Measurements from ENCODE around the gene TBC1D1. TPM values are rescaled to one million over a fixed set of nuclear protein-coding genes. Genes with fewer than 3 reads are reported as not detected.

The TBC1D1 gene
- total RNA-seq, 1 donor from 2014 or later = 96.0 TPM

DNA sequence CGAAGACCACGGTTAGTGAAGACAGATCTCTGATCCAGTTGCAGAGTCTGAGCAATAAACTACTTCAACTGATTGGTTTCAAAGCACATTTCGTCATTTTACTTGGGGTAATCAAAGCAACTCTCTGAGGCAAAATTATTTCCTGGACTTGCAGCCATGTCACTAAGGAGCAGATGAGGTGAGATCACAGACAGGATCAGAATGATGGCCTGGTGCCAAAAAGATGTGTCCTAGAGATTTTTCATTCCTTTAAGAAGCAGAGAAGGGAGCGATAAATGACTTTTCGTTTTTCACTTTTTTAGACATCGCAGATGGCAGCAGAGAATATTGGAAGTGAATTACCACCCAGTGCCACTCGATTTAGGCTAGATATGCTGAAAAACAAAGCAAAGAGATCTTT lies 153.2 kb downstream of the TBC1D1 start:
- Histone ChIP-seq H3K27ac (no peak overlapping the region), H3K36me3 (peaks cover 0 to 9% of the 10 kb centered on the region in 2 donors)
- intact Hi-C loops (cut with DNase I) = no loop called here

DNA sequence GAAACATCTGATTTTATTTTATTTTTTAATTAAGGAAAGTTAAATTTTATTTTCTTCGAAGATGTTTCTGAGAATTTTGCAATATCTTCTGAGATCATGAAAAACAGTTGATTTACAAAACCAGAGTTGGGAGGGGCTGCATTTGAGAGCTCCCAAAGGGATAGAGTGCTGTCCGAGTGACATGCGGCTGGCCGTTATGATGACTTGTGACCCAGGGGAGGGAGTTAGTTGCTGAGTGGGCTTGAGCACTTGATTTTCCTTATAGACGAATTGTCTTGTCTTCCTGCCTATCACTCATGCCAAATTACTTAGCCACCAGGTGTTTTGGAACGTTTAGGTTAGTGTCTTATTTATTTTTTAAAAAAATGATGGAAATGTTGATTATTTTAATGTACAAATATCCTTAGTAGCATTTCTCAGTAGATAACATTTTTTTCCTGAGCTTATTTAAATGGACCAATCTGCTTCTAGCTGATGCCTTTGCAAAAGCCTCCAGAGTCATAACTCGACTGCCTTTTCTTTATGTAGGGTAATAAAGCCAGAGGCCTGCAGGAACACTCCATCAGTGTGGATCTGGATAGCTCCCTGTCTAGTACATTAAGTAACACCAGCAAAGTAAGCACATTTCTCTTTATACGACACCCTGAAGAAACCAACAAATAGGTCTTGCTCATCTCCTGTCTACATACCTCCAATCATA lies 154.6 kb downstream of the TBC1D1 start:
- TF ChIP-seq, protein P1, sequence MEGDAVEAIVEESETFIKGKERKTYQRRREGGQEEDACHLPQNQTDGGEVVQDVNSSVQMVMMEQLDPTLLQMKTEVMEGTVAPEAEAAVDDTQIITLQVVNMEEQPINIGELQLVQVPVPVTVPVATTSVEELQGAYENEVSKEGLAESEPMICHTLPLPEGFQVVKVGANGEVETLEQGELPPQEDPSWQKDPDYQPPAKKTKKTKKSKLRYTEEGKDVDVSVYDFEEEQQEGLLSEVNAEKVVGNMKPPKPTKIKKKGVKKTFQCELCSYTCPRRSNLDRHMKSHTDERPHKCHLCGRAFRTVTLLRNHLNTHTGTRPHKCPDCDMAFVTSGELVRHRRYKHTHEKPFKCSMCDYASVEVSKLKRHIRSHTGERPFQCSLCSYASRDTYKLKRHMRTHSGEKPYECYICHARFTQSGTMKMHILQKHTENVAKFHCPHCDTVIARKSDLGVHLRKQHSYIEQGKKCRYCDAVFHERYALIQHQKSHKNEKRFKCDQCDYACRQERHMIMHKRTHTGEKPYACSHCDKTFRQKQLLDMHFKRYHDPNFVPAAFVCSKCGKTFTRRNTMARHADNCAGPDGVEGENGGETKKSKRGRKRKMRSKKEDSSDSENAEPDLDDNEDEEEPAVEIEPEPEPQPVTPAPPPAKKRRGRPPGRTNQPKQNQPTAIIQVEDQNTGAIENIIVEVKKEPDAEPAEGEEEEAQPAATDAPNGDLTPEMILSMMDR (IDR thresholded peaks at IDR 0.05) = no peak
- TF ChIP-seq POLR2AphosphoS5 (IDR thresholded peaks at IDR 0.05; ENCODE audit: insufficient read depth in 1 of 2, low read depth in 1 of 2) (no peak), POLR2A (IDR thresholded peaks at IDR 0.05) (no peak)
- no peak for DNase-seq (ENCODE audit: extremely low spot score in 2 of 2)
- H3K4me1 ChIP-seq = no peaks in the 10 kb centered on the region
- H3K36me3 ChIP-seq = peaks cover 0 to 10% of the 10 kb centered on the region in 2 donors
- H3K27ac ChIP-seq = no peak overlapping the region
- H3K27me3 ChIP-seq = no peaks in the 10 kb centered on the region
- H3K9me3 ChIP-seq = no peaks in the 10 kb centered on the region
- intact Hi-C loops (cut with DNase I) = no loop called here
- no peak overlapping the region for H3K4me3 ChIP-seq

More for the DNA sequence above, 153.2 kb downstream of the TBC1D1 start:
- H3K4me3 ChIP-seq = no peak overlapping the region
- no peaks in the 10 kb centered on the region for H3K9me3 ChIP-seq
- DNase-seq (ENCODE audit: extremely low spot score in 2 of 2) = no peak
- TF ChIP-seq POLR2A (IDR thresholded peaks at IDR 0.05) (no peak), POLR2AphosphoS5 (IDR thresholded peaks at IDR 0.05; ENCODE audit: insufficient read depth in 1 of 2, low read depth in 1 of 2) (no peak)
- TF ChIP-seq, protein P1 (IDR thresholded peaks at IDR 0.05) = no peak
- H3K27me3 ChIP-seq = no peaks in the 10 kb centered on the region
- no peaks in the 10 kb centered on the region for H3K4me1 ChIP-seq

DNA sequence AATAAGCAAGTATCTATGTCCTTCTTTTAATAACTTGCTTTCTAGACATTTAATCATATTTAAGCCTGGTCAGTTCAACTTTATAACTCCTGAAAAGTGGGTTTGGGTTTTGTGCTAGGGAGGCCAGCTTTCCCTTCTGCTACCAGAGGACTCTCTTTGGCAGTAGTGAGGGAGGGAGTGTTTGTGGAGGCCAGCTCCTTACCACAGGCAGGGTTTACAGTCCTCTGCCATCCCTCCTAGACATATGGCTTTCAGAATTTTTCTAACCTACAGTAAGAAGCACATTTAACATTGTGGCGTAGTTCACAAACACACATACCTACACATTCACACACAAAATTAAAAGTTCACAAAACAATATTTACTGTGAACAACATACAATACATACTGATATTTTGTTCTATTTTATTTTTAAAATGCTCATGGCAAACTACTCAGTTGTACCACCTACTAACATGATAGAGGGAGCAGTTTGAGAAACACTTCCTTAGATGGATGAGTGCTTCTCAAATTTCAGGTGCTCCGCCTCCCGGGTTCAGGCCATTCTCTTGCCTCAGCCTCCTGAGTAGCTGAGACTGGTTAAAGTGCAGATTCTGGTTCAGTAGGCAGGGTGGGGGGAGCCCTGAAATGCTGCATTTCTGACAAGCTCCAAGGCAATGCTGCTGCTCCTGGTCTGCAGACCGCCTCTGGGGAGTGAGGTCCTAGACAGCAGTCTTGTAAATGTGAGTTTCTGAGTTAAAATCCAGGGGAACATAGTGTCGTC lies 156.0 kb downstream of the TBC1D1 start:
- Histone ChIP-seq H3K4me1 (no peaks in the 10 kb centered on the region), H3K27me3 (no peaks in the 10 kb centered on the region), H3K27ac (no peak overlapping the region), H3K36me3 (peaks cover 0 to 13% of the 10 kb centered on the region in 2 donors), H3K9me3 (no peaks in the 10 kb centered on the region), H3K4me3 (no peak overlapping the region)
- intact Hi-C loops (cut with DNase I) = no loop called here
- no peak for TF ChIP-seq POLR2AphosphoS5 (IDR thresholded peaks at IDR 0.05; ENCODE audit: insufficient read depth in 1 of 2, low read depth in 1 of 2)
- TF ChIP-seq, protein P1 (IDR thresholded peaks at IDR 0.05) = no peak
- no peak for DNase-seq (ENCODE audit: extremely low spot score in 2 of 2)

DNA sequence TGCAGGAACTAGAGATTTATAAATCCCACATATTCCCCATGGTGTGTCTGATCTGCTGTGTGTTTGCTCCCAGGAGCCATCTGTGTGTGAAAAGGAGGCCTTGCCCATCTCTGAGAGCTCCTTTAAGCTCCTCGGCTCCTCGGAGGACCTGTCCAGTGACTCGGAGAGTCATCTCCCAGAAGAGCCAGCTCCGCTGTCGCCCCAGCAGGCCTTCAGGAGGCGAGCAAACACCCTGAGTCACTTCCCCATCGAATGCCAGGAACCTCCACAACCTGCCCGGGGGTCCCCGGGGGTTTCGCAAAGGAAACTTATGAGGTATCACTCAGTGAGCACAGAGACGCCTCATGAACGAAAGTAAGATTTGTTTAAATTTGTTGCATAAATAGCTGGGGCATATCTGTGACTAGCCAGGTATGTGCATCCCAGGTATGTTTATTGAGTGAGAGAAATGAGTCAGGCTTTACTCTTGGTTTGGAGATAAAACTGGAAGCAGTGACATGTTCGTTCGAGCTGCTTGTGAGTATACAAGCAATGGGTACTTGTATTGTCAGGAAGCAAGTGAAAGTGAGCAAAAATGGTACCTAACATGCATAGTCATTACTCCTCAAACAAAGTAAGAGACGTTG lies 158.8 kb downstream of the TBC1D1 start:
- Histone ChIP-seq H3K27me3 (no peaks in the 10 kb centered on the region), H3K36me3 (peaks cover 0 to 21% of the 10 kb centered on the region in 2 donors), H3K27ac (no peak overlapping the region), H3K4me3 (no peak overlapping the region), H3K9me3 (no peaks in the 10 kb centered on the region), H3K4me1 (no peaks in the 10 kb centered on the region)
- intact Hi-C loops (cut with DNase I) = no loop called here
- no peak for TF ChIP-seq POLR2A (IDR thresholded peaks at IDR 0.05)
- TF ChIP-seq POLR2AphosphoS5 (IDR thresholded peaks at IDR 0.05; ENCODE audit: insufficient read depth in 1 of 2, low read depth in 1 of 2) = no peak
- TF ChIP-seq, protein P1 (IDR thresholded peaks at IDR 0.05) = no peak
- DNase-seq (ENCODE audit: extremely low spot score in 2 of 2) = no peak

Data from vagina (tissue), 2 donors.